Inferior parietal cortex (tissue), 1 donor: Measurements from ENCODE around the gene GALNTL6.
A peak's percentile ranks its signal among the peaks of the same experiment; 100 is the strongest.
"Not testable (repeated sequence)": the region's sequence is repeated elsewhere in the genome, so short reads cannot be mapped to it uniquely, and the experiment has no call there.

Experiments
- DNase-seq: peaks from one replicate; pipeline ENCODE4 v3.0.0-alpha.2; 2016; ENCODE audit errors: extremely low spot score

The GALNTL6 gene

GRCh38 chr4:172938870-172939269 lies 1125.7 kb downstream of the GALNTL6 start:
- DNase-seq: no peak

GRCh38 chr4:172942840-172943239 lies 1129.6 kb downstream of the GALNTL6 start:
- no peak for DNase-seq

- DNase-seq: no peak
Measured at GRCh38 chr4:172945611-172946010, 1132.4 kb downstream of the GALNTL6 start.

- DNase-seq: no peak
Measured at GRCh38 chr4:172946503-172946902, 1133.3 kb downstream of the GALNTL6 start.

- no peak for DNase-seq
Measured at GRCh38 chr4:172947594-172947993, 1134.4 kb downstream of the GALNTL6 start.

- DNase-seq: no peak
Measured at GRCh38 chr4:172950990-172951389, 1137.8 kb downstream of the GALNTL6 start.

GRCh38 chr4:172951679-172952451 lies 1138.7 kb downstream of the GALNTL6 start:
- DNase-seq: no peak

- no peak for DNase-seq
Measured at GRCh38 chr4:172953896-172954568, 1140.8 kb downstream of the GALNTL6 start.

GRCh38 chr4:172956340-172956739 lies 1143.1 kb downstream of the GALNTL6 start:
- not testable (repeated sequence) for DNase-seq

GRCh38 chr4:172957216-172957615 lies 1144.0 kb downstream of the GALNTL6 start:
- DNase-seq: no peak

GRCh38 chr4:172962564-172963353 lies 1149.6 kb downstream of the GALNTL6 start:
- peak; percentile 51 for DNase-seq

GRCh38 chr4:172963498-172964294 lies 1150.5 kb downstream of the GALNTL6 start:
- DNase-seq: no peak

- not testable (repeated sequence) for DNase-seq
Measured at GRCh38 chr4:172970189-172970588, 1157.0 kb downstream of the GALNTL6 start.

GRCh38 chr4:172974586-172974985 lies 1161.4 kb downstream of the GALNTL6 start:
- DNase-seq: no peak

- DNase-seq: no peak
Measured at GRCh38 chr4:172975651-172976229, 1162.5 kb downstream of the GALNTL6 start.

GRCh38 chr4:172977491-172978041 lies 1164.4 kb downstream of the GALNTL6 start:
- DNase-seq: not testable (repeated sequence)

GRCh38 chr4:172978848-172979247 lies 1165.6 kb downstream of the GALNTL6 start:
- no peak for DNase-seq

- no peak for DNase-seq
Measured at GRCh38 chr4:172979332-172979731, 1166.1 kb downstream of the GALNTL6 start.

GRCh38 chr4:172980219-172980618 lies 1167.0 kb downstream of the GALNTL6 start:
- no peak for DNase-seq

- no peak for DNase-seq
Measured at GRCh38 chr4:172982151-172982590, 1169.0 kb downstream of the GALNTL6 start.

GRCh38 chr4:172983014-172983413 lies 1169.8 kb downstream of the GALNTL6 start:
- no peak for DNase-seq
